GM18520 (cell line): ENCODE data around the gene RAB20.
"Not testable (repeated sequence)": the region's sequence is repeated elsewhere in the genome, so short reads cannot be mapped to it uniquely, and the experiment has no call there.

Experiments used
- ATAC-seq: cut with Tn5 transposase; IDR thresholded peaks from one replicate; pipeline ENCODE4 v1.9.1; 2021; ENCODE audit not compliant: unreplicated experiment

The RAB20 gene

DNA sequence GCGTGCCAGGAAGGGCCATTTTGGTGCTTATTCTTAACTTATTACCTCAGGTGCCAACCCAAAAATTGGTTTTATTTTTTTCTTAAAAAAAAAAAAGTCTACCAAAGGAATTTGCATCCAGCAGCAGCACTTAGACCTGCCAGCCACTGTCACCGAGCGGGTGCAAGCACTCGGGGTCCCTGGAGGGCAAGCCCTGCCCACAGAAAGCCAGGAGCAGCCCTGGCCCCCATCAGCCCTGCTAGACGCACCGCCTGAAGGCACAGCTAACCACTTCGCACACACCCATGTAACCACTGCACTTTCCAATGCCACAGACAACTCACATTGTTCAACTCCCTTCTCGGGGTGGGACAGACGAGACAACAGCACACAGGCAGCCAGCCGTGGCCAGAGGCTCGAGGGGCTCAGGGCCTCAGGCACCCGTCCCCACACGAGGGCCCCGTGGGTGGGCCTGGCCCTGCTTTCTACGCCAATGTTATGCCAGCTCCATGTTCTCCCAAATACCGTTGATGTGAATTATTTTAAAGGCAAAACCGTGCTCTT is 49.3 kb downstream of the RAB20 start:
- ATAC-seq = no peak

DNA sequence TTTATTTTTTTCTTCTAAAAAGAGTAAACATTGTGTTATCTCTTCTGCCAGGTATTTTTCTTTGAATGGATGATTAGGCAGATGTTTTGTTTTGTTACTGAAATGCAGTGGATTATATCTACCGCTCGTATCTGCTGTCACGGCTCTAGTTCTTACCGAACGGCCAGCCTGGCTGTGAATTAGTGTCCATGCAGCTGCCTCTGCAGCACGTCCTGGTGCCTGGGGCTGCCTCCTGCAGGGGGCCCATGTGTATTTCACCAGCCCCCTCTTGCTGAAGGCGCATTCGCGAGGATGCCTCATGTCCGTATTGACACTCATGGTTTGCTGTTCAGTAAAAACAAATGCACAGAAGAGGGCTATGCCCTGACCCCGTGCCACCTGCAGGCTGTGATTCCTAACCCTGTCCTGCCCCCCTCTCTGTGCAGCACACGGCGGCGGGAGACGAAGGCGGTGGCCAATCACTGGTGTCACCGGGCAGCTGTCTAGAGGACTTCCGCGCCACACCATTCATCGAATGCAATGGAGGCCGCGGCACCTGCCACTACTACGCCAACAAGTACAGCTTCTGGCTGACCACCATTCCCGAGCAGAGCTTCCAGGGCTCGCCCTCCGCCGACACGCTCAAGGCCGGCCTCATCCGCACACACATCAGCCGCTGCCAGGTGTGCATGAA is 49.9 kb downstream of the RAB20 start:
- ATAC-seq = no peak

DNA sequence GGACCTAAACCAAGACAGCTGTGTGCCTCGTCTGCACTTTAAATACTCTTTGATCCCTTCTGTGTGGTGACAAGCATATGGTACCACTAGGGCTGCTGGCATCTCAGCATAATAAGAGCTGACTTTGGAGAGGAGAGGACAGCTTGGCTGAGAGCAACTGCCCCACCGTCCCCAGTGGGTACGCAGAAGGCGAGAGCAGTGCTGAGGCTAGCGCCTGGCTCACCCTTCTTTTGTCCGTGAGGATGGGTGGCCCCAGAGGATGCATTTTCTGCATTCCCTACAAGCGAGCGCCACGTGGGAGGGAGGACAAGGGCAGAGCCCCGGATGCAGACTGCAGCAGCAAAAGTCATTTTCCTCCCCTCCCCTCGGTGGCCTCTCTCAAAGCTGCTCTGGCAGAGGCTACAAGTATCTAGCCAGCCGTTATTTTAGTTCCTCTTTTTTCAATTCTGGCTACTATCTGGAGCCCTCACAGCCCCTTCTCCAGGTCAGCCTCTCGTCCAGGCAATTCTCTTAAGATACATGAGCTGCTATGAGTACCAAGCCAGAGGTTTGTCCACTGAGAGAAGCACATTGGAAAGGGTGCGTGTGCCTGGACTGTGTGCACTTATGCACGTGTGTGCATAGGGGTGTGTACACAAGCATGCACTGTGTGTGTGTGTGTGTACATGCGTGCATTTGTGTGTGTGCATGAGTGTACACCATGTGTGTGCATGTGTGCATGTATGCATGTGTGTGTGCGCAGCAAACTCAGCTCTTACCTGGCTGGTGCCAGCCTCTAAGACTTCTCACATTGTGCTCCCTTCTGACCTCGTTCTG is 51.3 kb downstream of the RAB20 start:
- no peak for ATAC-seq

GRCh38 chr13:110509478-110509926 is 52.0 kb downstream of the RAB20 start:
- ATAC-seq = no peak

- no peak for ATAC-seq
Observed at GRCh38 chr13:110507678-110508381, 53.7 kb downstream of the RAB20 start.

DNA sequence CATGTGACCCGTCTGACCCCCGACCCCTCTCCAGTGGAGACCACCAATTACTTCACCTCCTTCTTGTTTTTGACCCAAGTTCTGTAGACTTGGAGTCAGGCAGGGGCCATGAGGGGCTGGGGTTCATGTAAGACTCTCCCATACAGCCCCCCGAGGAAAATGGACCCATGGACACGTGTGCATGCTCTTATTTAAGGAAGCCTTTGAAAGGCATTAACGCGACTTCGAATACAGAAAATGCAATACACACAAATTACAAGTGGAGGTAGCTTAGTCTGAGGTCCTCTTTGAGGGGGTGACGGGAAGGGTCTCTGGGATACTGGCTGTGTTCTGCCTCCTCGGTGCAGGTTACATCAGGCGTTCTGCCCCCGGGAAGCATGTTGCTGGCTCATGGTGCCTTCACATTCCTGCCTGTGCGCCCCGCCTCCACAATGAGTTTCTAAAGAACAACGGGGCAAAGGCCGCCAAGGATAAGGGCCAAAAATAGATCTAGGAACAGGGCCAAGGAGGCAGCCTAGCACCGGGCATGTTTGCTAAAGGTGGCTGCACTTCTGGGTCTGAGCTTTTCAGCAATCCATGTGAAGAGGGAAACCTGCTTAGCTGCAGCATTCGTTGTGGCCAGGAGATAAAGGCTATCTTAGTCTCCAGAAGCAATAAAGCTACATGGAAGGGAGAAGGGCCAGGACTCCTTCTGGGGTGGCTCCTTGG is 54.5 kb downstream of the RAB20 start:
- no peak for ATAC-seq

DNA sequence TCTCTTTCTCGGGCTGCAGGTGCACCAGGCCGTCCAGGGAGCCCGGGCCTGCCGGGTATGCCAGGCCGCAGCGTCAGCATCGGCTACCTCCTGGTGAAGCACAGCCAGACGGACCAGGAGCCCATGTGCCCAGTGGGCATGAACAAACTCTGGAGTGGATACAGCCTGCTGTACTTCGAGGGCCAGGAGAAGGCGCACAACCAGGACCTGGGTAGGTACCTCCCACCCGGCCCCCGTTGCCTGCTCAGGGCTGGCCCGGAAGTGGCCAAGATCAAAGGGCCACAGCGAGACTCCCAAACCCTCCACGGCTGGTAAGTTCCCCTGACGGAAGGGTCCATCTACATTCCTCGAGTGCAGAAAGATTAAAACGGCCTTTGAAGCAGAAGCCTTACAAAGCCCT is 55.1 kb downstream of the RAB20 start:
- ATAC-seq = no peak

DNA sequence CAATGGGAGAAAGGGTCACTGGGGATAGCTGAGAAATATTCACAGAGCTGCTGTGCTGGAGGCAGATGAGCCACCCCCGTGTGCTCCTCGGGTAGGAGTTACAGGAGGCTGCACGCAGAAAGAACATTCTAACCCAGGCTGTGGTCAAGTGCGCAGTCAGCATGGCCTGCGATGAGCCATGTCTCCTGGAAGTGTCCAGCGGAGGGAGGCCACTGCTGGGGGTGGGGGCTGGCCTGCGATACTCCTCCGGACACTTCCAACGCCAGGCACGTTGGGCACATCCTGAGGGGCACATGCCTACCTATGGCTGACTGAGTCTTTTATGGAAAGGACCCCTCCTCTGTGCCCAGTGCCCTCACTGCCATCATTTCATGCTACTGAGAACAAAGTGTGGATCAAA is 55.9 kb downstream of the RAB20 start:
- no peak for ATAC-seq

DNA sequence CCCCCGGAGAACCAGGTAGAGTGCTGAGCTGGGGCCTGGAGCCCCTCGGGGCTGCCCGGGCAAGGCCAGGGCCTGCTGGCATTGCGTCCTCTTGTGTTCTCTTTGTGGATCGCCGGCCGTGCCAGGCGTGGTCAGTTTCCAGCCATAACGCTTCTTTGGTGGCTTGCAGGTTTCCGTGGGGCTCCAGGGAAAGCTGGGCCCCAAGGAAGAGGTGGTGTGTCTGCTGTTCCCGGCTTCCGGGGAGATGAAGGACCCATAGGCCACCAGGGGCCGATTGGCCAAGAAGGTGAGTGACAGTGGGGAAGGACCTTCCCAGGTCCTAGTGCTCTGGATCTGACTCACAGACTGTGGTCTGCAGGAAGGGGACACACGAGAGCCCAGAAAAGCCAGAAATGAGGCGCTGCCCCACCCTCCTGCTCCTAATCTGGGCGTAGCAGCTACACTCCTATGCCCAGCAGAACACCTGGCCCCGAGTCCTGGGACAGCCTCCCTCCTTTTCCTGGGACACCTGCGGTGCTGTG is 57.5 kb downstream of the RAB20 start:
- ATAC-seq = no peak

DNA sequence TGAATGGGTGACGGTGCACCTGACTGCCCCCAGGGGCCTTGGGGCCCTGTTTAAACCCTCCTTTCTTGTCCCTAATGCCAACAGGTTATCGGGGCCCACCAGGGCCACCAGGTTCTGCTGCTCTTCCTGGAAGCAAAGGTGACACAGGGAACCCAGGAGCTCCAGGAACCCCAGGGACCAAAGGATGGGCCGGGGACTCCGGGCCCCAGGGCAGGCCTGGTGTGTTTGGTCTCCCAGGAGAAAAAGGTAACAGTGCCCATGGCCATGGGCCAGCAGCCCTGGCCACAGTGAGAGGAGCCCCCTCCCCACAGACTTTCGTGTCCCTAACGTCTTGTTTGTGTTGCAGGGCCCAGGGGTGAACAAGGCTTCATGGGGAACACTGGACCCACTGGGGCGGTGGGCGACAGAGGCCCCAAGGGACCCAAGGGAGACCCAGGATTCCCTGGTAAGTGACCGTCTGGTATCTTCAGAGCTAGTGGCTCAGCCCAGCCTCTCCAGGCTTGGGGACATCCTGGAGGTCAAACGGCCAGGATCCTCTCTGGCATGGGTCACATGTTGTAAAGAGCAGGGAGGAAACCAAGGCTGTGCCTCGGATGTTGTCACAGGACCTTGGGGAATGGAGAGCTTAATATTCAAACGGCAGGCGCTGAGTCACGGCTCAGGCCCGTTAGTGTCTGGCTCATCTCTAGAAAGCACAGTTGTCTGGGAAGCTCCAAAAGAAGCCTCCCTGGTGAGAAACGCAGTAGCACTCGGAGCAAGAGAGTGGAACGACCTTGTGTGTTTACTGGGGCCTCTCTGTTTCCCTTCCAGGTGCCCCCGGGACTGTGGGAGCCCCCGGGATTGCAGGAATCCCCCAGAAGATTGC is 58.3 kb downstream of the RAB20 start:
- no peak for ATAC-seq

DNA sequence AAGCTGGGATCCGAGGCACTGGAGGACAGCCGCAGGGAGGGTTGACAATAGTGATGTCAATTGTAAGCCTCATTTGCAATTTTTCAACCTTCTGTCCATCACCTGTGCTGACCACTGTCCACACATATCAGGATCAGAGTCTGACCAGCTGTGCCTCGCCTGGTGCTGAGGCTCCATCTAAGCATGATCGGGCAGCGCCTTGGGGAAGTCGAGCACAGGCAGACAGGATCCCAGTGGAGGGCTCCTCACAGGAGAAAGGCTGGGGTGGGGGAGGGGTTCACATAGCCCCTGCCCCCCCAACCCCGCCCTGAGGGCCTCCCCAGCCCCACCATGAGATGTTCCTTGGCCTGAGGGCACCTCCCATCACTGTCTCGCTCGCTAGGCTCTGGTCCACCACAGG is 60.3 kb downstream of the RAB20 start:
- no peak for ATAC-seq

GRCh38 chr13:110500341-110500740 is 61.2 kb downstream of the RAB20 start:
- ATAC-seq = no peak

DNA sequence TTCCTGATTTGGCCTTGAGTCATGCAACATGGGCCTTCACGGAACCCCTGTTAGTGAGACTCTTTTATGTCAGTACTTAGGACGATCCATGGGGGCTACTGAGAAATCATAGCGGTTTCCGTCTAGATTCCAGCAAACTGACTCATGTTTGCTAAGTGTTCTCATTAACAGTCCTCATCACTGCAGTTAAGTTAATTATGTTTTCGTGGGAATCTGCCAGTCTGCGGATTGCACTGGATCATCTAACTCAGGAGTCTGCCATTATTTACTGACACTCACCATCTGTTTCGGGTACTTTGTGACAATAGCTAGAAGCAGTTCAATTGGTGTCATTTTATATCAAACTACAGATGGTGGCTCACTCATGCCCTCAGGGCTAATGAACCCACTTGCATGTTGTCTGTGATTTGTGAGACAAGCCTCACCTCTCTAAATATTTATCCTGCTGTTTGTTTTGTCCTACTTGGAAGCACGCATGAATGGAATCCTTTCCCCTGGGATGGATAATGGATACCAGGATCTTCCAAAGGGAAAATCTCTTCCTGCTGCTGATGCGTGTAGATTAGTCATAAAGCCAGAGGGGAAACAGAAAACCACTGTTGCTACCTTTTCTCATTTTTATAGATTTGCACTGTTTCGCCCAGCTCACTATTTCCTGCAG is 61.8 kb downstream of the RAB20 start:
- no peak for ATAC-seq

DNA sequence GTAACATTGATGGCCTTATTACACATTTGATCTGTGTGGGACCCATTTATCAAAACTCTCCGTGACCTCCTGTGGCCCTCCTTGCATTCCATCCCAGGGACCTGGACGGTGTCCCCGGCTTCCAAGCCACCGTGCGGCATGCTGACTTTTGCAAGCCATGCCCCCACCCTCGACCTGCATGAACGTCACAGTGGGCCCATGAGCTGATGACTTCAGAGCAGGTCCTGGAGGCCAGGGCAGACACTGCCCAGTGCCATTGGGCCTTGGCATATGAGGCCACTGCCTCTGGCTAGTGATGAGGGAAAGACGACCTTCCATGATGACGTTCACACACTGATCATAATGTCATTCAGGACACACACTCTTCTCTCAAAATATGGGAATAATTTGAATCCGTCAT is 62.8 kb downstream of the RAB20 start:
- ATAC-seq = no peak

GRCh38 chr13:110498327-110498726 is 63.2 kb downstream of the RAB20 start:
- no peak for ATAC-seq

DNA sequence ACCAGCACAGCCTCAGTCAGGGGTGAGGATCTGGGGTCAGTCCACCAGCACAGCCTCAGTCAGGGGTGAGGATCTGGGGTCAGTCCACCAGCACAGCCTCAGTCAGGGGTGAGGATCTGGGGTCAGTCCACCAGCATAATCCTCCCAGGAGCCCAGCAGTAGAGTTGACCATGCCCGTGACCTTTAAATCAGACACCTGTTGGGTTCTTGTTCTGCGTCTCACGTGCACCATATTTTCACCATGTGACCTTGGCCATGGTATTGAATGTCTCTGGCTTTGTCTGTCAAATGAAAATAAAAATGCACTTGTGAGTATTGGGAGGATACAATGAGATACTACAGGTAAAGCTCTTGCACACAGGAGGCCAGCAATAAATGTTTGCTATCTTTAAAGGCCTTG is 63.6 kb downstream of the RAB20 start:
- ATAC-seq = not testable (repeated sequence)

GRCh38 chr13:110497003-110497402 is 64.5 kb downstream of the RAB20 start:
- no peak for ATAC-seq

GRCh38 chr13:110496281-110496680 is 65.2 kb downstream of the RAB20 start:
- no peak for ATAC-seq

DNA sequence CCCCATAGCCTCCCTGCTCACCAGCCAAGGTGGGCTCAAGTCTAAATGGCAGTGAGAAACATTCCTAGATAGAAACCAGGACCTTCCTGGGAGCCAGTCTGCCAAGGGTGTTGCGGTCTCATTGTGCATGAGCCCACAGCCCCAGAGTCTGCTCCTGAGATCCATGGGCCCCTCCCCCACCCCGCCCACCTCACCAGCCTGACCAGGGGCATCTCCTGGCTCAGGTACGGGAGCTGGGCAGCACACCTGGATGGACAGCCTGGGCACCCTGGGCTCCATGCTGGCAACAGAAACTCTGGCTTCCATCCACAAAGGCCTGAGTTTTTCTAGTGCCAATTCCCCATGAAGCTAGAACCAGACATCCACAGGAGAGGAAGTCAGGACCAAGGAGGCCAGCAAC is 65.6 kb downstream of the RAB20 start:
- no peak for ATAC-seq
